GM10248 (cell line): ENCODE results near the gene TECPR1.

Experiments
- CTCF ChIA-PET: fragments of 300-600 bp; sonication (Branson Sonifier 250); formaldehyde crosslinking; extraction: SDS; loops from one replicate; lab custom pipeline; 2021; ENCODE audit warnings: antibody characterized with exemption; lab: Yijun Ruan, JAX
- POLR2A ChIA-PET: fragments of 350-650 bp; sonication (Branson Sonifier 250); formaldehyde crosslinking; extraction: SDS; loops from one replicate; lab custom pipeline; 2020; ENCODE audit warnings: antibody characterized with exemption; lab: Yijun Ruan, JAX
- DNase-seq: peaks from one replicate; pipeline ENCODE4 v3.0.0; 2012; ENCODE audit errors: extremely low spot score
- TF ChIP-seq, protein P1 (sequence below): IDR thresholded peaks from 2 replicates; pipeline ENCODE4 v1.5.1; 2012; ENCODE audit warnings: mild to moderate bottlenecking, low read depth; ENCODE audit errors: extremely low read depth, missing control alignments, control extremely low read depth

TECPR1 gene

DNA sequence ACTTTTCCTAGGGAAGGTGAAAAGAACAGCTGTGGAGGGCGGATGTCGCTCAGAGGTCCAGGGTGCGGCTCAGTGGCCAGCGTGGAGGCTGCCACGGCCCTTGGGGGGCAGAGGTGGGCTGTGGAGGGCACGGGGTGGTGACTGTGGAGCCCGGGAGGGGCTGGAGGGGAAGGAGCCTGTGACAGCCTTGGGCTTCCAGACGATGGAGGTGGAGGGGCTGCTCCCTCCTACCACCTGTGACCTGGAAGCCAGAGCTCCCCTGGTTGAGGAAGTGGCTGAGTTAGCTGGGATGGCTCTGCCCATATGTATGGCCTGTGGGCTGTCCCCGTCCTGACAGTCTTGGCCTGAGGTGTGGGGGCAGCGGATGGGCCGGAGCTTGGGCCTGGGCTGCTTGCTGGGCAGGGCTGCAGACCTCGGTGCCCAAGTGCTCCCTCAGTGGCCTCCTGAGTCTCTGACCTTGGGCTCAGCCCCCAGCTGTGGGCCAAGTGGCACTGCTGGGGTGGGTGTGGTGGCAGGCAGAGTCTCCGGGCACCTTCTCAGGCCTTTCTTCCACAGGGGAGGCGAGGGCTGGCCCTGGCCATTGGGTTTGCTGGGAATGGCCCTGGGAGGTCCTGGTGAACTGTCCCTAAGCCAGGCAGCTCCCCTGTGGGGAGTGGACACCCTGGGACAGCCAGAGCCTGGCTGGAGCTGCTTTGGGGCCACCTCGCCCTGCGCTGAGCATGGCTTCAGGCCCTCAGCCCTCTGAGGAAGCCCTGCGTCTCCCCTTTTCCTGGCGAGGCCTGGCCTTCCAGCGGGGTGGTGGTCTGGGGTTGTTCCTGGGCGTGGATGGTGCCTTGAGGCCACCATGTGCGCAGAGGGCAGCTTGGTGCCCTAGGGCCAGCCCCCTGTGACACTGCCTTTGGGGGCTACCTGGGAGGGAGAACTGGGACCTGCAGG is 33.4 kb upstream of the TECPR1 start:
- TF ChIP-seq, protein P1, sequence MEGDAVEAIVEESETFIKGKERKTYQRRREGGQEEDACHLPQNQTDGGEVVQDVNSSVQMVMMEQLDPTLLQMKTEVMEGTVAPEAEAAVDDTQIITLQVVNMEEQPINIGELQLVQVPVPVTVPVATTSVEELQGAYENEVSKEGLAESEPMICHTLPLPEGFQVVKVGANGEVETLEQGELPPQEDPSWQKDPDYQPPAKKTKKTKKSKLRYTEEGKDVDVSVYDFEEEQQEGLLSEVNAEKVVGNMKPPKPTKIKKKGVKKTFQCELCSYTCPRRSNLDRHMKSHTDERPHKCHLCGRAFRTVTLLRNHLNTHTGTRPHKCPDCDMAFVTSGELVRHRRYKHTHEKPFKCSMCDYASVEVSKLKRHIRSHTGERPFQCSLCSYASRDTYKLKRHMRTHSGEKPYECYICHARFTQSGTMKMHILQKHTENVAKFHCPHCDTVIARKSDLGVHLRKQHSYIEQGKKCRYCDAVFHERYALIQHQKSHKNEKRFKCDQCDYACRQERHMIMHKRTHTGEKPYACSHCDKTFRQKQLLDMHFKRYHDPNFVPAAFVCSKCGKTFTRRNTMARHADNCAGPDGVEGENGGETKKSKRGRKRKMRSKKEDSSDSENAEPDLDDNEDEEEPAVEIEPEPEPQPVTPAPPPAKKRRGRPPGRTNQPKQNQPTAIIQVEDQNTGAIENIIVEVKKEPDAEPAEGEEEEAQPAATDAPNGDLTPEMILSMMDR, result no peak
- DNase-seq, result no peak
- CTCF ChIA-PET, result interaction anchor here (0.8 to 1.2 kb wide), 3 partner anchors 9 to 115 kb away, joined by 3 to 5 read pairs (median 3); partner anchors contain the start of gene BAIAP2L1
- POLR2A ChIA-PET, result no interaction called here

DNA sequence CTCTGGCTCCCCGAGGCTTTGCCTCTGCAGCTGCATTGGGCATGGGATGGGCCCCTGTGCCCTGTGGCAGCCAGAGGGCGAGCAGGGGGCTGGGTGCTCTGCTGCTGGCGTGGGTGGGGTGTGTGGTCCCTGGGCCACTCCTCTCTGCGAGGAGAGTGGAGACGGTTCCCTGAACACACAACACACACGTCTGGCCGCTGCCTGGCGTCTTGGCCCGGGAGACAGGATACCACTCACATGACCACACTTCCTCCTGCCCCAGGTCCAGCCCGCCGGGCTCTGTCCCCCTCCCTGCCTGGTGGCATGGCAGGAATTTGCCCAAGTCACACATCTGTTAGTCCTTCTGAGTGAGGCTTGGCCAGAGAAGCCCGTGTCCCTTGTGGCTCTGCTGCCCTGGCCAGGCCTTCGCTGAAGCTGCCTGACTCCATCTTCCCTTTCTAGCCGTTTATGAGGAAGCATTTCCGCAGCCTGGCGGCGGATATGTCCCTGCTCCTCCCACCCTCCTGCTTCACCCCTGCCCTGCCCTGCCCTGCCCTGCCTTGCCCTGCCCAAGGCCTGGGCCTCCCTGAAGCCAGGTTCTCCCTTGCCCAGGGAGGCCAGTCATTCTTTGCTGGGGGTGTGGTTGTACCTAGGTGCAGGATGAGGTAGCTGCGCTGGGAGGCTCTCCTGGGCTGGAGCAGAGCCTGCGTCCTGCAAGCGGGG is 32.5 kb upstream of the TECPR1 start:
- ChIA-PET POLR2A (no interaction called here), CTCF (interaction anchor here (1.2 kb wide), 1 partner anchor 116 kb away, joined by 3 read pairs; the partner anchor contains the start of gene BAIAP2L1)
- TF ChIP-seq, protein P1, result no peak
- DNase-seq, result no peak

DNA sequence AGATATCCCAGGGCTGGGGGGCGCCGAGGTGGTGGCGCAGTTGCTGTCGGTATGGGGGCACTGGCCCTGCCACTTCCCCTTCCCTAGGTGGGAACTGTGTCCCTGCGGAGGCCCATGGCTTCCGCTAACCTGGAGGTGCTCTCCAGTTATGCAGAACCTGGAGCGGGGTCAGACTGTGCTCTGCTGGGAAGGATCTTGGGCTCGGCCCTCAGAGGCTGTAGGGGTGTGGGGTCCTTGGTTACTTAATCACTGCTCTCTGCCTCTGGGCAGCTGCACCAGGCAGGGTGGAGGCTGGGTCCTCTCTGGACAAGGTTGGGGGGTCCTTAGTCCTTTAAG is 31.8 kb upstream of the TECPR1 start:
- TF ChIP-seq, protein P1, result no peak
- POLR2A ChIA-PET, result no interaction called here
- no peak for DNase-seq
- CTCF ChIA-PET, result interaction anchor here (2.1 kb wide), 1 partner anchor 10 kb away, joined by 8 read pairs; no protein-coding TSS in a partner anchor

DNA sequence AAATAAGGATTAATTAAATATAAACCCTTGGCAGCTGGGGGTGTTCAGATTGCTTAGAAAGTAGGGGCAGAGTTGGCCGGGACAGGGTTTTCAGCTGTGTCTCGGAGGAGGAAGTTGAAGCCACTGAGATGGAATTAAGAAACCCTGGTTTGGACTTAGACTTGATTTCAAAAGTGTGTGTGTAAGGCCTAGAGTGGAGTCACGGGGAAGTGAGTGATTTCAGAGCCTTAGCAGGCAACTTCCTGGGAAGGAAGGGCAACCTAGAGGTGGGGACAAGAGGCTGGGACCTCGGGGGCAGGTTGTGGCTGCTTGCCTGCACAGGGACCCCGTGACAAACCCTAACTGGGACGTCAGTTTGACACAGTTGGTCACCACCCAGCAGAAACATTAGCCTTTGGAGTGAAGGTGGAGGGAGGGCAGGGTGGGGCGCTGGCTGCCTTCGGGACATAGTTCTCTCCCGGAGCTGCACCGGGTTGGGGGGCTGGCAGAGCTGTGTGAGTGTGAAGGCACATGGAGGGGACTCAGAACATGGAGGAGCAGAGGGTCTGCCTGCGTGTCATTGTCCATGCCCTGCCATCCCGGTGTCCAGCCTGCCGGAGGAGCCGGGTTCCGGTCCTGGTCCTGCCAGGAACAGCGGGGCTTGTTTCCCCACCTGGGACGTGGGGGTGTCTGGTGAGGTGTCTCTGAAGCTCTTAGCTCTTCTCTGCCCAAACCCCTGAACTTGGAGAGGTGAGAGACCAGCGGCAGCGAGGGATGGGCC is 31.3 kb upstream of the TECPR1 start:
- TF ChIP-seq, protein P1, result no peak
- ChIA-PET POLR2A (no interaction called here), CTCF (interaction anchor here (2.1 kb wide), 1 partner anchor 11 kb away, joined by 8 read pairs; no protein-coding TSS in a partner anchor)
- DNase-seq, result no peak

DNA sequence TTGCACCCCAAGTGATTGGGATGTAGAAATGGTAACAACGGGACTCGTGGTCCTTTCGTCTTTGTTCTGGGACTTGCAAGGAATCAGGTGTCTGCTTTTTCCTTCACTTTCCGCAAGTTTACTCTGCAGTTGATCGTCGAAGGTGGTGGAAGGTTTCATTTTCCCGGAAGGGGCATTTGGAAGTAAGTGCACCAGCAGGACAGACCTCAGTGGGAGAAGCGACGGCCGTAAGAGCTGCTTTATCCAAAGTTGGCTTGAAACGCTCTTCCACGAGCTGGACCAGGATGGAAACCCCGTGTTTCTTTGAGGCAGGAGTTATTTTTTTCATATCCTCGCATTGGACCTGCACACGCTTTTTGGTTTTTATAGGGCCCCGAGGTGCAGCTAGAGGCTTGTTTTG is 30.7 kb upstream of the TECPR1 start:
- no peak for DNase-seq
- TF ChIP-seq, protein P1, result no peak
- CTCF ChIA-PET, result interaction anchor here (2.1 kb wide), 1 partner anchor 11 kb away, joined by 8 read pairs; no protein-coding TSS in a partner anchor
- POLR2A ChIA-PET, result interaction anchor here (0.6 kb wide), 1 partner anchor 12 kb away, joined by 6 read pairs; no protein-coding TSS in a partner anchor
